ENCODE measurements around the gene CCDC50. TPM values are rescaled to one million over a fixed set of nuclear protein-coding genes. Genes with fewer than 3 reads are reported as not detected.
A peak's percentile ranks its signal among the peaks of the same experiment; 100 is the strongest.

The CCDC50 gene
- total RNA-seq, 2 donors from 2014 or later = 41.8 to 48.6 TPM

GRCh38 chr3:191372122-191372521 lies 42.9 kb downstream of the CCDC50 start:
- H3K27me3 Mint-ChIP-seq (ENCODE audit: insufficient read depth) = no peaks in the 10 kb centered on the region
- no peak overlapping the region for H3K4me3 Mint-ChIP-seq
- no peaks in the 10 kb centered on the region for H3K9me3 Mint-ChIP-seq
- no peak overlapping the region for H3K27ac Mint-ChIP-seq
- no peak overlapping the region for H3K27ac ChIP-seq (ENCODE audit: low read depth, low read length)
- peaks cover 51% of the 10 kb centered on the region for H3K36me3 ChIP-seq (ENCODE audit: control insufficient read depth, insufficient read depth, low read length)
- peaks cover 35% of the 10 kb centered on the region for H3K36me3 Mint-ChIP-seq (ENCODE audit: low read depth)
- TF ChIP-seq CTCF (conservative IDR thresholded peaks at IDR 0.05) = no peak
- H3K9ac ChIP-seq (ENCODE audit: extremely low read depth, low read length, poor library complexity, severe bottlenecking) = no peak overlapping the region
- no peaks in the 10 kb centered on the region for H3K9me3 ChIP-seq (ENCODE audit: control insufficient read depth, low read length)
- H3K4me1 ChIP-seq (ENCODE audit: control insufficient read depth, insufficient read depth, low read length) = no peaks in the 10 kb centered on the region
- H3K4me1 Mint-ChIP-seq = peaks cover 8% of the 10 kb centered on the region
- WGBS, 2 experiments (ENCODE audit: insufficient coverage in 1 of 2, insufficient read length in 1 of 2) = 98% methylated on average over 2 of the region's 2 CpGs; no CpG with 5 or more reads in 1 of the 2 experiments
- no peak overlapping the region for H3K4me3 ChIP-seq (ENCODE audit: low read length)
- H3K27me3 ChIP-seq (ENCODE audit: control insufficient read depth, insufficient read depth, low read length, poor library complexity, severe bottlenecking) = no peaks in the 10 kb centered on the region
- no peak for DNase-seq

DNA sequence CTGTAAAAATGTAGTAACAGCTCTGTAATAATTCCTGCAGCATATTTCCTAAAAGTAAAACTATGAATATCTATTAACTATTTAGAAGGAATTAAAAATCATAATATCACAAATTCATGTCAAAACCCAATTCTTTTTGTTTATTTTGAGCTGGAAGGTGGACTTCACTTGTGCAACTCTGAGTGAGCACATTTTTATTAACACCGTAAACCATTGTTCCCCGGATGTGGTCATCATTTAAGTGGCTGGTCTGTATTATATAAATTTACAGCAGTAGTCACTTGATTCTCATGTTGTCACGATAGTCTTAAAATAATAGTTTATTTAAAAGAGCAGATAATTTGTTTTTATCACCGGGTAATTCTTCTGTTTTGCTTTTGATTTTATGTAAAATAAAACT lies 44.1 kb downstream of the CCDC50 start:
- Histone ChIP-seq H3K4me1 (ENCODE audit: control insufficient read depth, insufficient read depth, low read length) (peaks cover 3% of the 10 kb centered on the region), H3K27ac (ENCODE audit: low read depth, low read length) (no peak overlapping the region), H3K9ac (ENCODE audit: extremely low read depth, low read length, poor library complexity, severe bottlenecking) (no peak overlapping the region), H3K9me3 (ENCODE audit: control insufficient read depth, low read length) (no peaks in the 10 kb centered on the region), H3K36me3 (ENCODE audit: control insufficient read depth, insufficient read depth, low read length) (peaks cover 40% of the 10 kb centered on the region), H3K27me3 (ENCODE audit: control insufficient read depth, insufficient read depth, low read length, poor library complexity, severe bottlenecking) (no peaks in the 10 kb centered on the region), H3K4me3 (ENCODE audit: low read length) (no peak overlapping the region)
- Mint-ChIP-seq H3K27ac (no peak overlapping the region), H3K4me1 (peaks cover 14% of the 10 kb centered on the region), H3K9me3 (no peaks in the 10 kb centered on the region), H3K4me3 (no peak overlapping the region), H3K27me3 (ENCODE audit: insufficient read depth) (no peaks in the 10 kb centered on the region), H3K36me3 (ENCODE audit: low read depth) (peaks cover 35% of the 10 kb centered on the region)
- no peak for DNase-seq
- 97% methylated on average over 3 of the region's 4 CpGs; no CpG with 5 or more reads in 1 of the 2 experiments for WGBS, 2 experiments (ENCODE audit: insufficient coverage in 1 of 2, insufficient read length in 1 of 2)
- no peak for TF ChIP-seq CTCF (conservative IDR thresholded peaks at IDR 0.05)

DNA sequence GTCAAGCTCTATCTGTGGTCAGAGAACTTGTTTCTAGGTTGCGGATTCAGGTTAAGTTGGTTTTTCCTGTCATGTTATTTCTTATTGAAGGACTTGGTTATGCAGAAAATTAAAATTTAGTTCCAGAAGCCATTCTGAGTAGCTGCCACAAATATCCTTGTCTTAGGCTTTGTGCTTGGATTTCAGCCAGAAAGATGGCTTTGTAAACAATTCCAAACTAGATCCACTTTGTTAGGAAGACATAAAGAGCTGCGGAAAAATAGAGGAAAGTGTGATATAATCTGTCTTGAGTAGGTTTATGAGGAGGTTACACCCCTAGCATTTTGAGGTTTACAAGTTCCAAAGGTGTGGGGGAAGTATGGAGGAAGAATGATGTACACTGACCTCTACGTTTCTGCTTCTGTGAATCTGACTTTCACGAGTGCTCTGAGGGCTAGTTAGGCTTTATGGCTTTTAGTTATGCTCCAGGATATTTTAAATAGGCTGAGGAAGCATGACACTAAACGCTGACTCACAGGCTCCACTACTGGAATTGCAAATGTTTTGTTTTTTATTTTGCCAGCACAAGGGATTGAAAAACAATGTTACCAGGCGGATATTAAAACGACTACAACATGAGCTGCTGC lies 47.4 kb downstream of the CCDC50 start:
- Mint-ChIP-seq H3K27ac (peak overlapping the region; percentile 65), H3K27me3 (ENCODE audit: insufficient read depth) (no peaks in the 10 kb centered on the region), H3K4me3 (no peak overlapping the region), H3K4me1 (peaks cover 24% of the 10 kb centered on the region), H3K36me3 (ENCODE audit: low read depth) (peaks cover 24% of the 10 kb centered on the region), H3K9me3 (no peaks in the 10 kb centered on the region)
- Histone ChIP-seq H3K36me3 (ENCODE audit: control insufficient read depth, insufficient read depth, low read length) (peaks cover 44% of the 10 kb centered on the region), H3K4me3 (ENCODE audit: low read length) (no peak overlapping the region), H3K27me3 (ENCODE audit: control insufficient read depth, insufficient read depth, low read length, poor library complexity, severe bottlenecking) (no peaks in the 10 kb centered on the region), H3K9ac (ENCODE audit: extremely low read depth, low read length, poor library complexity, severe bottlenecking) (no peak overlapping the region), H3K9me3 (ENCODE audit: control insufficient read depth, low read length) (no peaks in the 10 kb centered on the region), H3K4me1 (ENCODE audit: control insufficient read depth, insufficient read depth, low read length) (peaks cover 7% of the 10 kb centered on the region), H3K27ac (ENCODE audit: low read depth, low read length) (no peak overlapping the region)
- 82 to 90% methylated on average over 7 of the region's 7 CpGs for whole genome bisulfite sequencing, 2 experiments (ENCODE audit: insufficient coverage in 1 of 2, insufficient read length in 1 of 2)
- no peak for TF ChIP-seq CTCF (conservative IDR thresholded peaks at IDR 0.05)
- no peak for DNase-seq
